ENCODE measurements around the gene ZNF830. TPM values are rescaled to one million over a fixed set of nuclear protein-coding genes. Genes with fewer than 3 reads are reported as not detected.

The ZNF830 gene
- total and polyA plus RNA-seq, 2 of the 13 experiments (the other 11 are each of a cell fraction or from before 2014, with no cell fraction given): 6.1 to 19.0 TPM

DNA sequence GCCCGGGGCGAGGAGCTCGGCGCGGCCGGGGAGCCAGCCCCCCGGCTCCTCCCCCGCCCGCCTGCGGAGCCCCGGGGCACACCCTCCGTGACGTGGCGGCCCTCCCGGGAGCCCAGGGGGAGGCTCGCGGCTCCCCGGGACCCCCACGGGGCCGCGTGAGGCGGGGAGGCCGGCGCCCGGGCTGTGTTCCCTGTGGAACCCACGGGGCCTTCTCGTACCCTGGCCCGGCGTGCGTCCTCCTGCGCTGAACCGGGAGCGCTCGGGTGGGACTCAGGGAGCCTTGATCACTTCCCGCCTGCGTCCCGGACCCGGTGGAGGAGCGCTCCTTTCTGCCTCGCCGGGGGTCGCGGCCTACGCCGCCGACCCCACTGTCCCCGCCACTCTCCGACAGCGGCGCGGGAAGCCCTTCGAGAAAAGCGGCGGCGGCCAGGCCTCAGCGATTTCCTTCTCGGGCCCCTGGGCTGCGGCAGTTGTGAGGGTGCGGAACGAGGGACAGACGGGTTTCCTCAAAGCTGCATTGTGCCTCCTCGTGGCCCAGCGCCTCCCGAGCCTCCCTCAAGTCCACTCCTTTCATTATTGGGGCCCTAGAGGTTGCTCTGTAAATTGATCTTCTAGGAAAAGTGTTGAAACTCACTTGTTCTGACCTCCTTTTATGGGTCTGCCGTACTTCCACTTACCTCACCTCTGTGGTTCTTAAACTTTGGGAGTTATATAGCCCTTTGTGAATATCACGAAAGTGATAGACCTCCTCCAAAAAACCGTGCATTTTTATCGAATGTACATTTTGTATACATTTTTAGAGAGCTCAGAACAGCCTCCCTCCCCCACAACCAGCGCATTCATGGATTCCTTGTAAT, 19.6 kb downstream of the ZNF830 start (continued):
- no peak for TF ChIP-seq TFE3 (CRISPR knock-in tag; IDR thresholded peaks at IDR 0.05)
- TF ChIP-seq DMAP1 (CRISPR knock-in tag; IDR thresholded peaks at IDR 0.05): peak; percentile 18
- TF ChIP-seq ZSCAN9 (CRISPR knock-in tag; IDR thresholded peaks at IDR 0.05; ENCODE audit: borderline replicate concordance): no peak
- no peak for TF ChIP-seq KDM6A (CRISPR knock-in tag; IDR thresholded peaks at IDR 0.05; ENCODE audit: low read depth)
- TF ChIP-seq KLF6 (CRISPR knock-in tag; IDR thresholded peaks at IDR 0.05): no peak
- TF ChIP-seq ZMYM4 (CRISPR knock-in tag; IDR thresholded peaks at IDR 0.05): 0 out of 2 replicates have a peak, but pooled peaks have one; percentile 15
- peak; percentile 57; the same call in 1 of the 2 replicates for TF ChIP-seq EED (CRISPR knock-in tag; IDR thresholded peaks at IDR 0.05)
- TF ChIP-seq, protein P1, sequence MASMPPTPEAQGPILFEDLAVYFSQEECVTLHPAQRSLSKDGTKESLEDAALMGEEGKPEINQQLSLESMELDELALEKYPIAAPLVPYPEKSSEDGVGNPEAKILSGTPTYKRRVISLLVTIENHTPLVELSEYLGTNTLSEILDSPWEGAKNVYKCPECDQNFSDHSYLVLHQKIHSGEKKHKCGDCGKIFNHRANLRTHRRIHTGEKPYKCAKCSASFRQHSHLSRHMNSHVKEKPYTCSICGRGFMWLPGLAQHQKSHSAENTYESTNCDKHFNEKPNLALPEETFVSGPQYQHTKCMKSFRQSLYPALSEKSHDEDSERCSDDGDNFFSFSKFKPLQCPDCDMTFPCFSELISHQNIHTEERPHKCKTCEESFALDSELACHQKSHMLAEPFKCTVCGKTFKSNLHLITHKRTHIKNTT (CRISPR knock-in tag; IDR thresholded peaks at IDR 0.05): no peak
- TF ChIP-seq, protein P2, sequence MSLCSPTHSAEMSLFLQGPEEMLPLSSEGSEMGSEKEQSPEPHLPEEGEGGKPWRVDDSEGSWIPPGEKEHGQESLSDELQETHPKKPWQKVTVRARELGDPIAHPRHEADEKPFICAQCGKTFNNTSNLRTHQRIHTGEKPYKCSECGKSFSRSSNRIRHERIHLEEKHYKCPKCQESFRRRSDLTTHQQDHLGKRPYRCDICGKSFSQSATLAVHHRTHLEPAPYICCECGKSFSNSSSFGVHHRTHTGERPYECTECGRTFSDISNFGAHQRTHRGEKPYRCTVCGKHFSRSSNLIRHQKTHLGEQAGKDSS (CRISPR knock-in tag; IDR thresholded peaks at IDR 0.05; ENCODE audit: borderline replicate concordance, low read depth): peak; percentile 72; the same call in 1 of the 2 replicates
- TF ChIP-seq SIX4 (CRISPR knock-in tag; IDR thresholded peaks at IDR 0.05): no peak; the same call in 1 of the 2 replicates
- TF ChIP-seq SSRP1 (CRISPR knock-in tag; IDR thresholded peaks at IDR 0.05): no peak
- peak; percentile 33; the same call in 1 of the 2 replicates for TF ChIP-seq ZBTB42 (CRISPR knock-in tag; IDR thresholded peaks at IDR 0.05)
- TF ChIP-seq CEBPB (IDR thresholded peaks at IDR 0.05; ENCODE audit: borderline replicate concordance, low read depth, low read length): 0 out of 2 replicates have a peak, but pooled peaks have one; percentile 9
- no peak for TF ChIP-seq NR2F2 (IDR thresholded peaks at IDR 0.05; ENCODE audit: borderline replicate concordance, low read depth)
- peak; percentile 93 for TF ChIP-seq RBFOX2 (IDR thresholded peaks at IDR 0.05; ENCODE audit: low read depth, low read length)
- 0 out of 2 replicates have a peak, but pooled peaks have one; percentile 46 for TF ChIP-seq TMF1 (CRISPR knock-in tag; IDR thresholded peaks at IDR 0.05; ENCODE audit: low read depth)
- TF ChIP-seq YEATS4 (CRISPR knock-in tag; IDR thresholded peaks at IDR 0.05; ENCODE audit: borderline replicate concordance): peak; percentile 45
- TF ChIP-seq DNMT3B (CRISPR knock-in tag; conservative IDR thresholded peaks at IDR 0.05): peak; percentile 85; the same call in 1 of the 2 replicates
- TF ChIP-seq, protein P3, sequence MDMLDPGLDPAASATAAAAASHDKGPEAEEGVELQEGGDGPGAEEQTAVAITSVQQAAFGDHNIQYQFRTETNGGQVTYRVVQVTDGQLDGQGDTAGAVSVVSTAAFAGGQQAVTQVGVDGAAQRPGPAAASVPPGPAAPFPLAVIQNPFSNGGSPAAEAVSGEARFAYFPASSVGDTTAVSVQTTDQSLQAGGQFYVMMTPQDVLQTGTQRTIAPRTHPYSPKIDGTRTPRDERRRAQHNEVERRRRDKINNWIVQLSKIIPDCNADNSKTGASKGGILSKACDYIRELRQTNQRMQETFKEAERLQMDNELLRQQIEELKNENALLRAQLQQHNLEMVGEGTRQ (IDR thresholded peaks at IDR 0.05; ENCODE audit: low read depth, low read length): no peak
- TF ChIP-seq, protein P3 (CRISPR knock-in tag; IDR thresholded peaks at IDR 0.05; ENCODE audit: borderline replicate concordance): peak; percentile 2; the same call in 1 of the 2 replicates
- TF ChIP-seq ZNF224 (CRISPR knock-in tag; IDR thresholded peaks at IDR 0.05): no peak
- TF ChIP-seq MIER3 (CRISPR knock-in tag; IDR thresholded peaks at IDR 0.05; ENCODE audit: borderline replicate concordance): no peak
- no peak for TF ChIP-seq TOPORS (CRISPR knock-in tag; IDR thresholded peaks at IDR 0.05)
- peak; percentile 44; the same call in 1 of the 2 replicates for TF ChIP-seq HBP1 (CRISPR knock-in tag; IDR thresholded peaks at IDR 0.05; ENCODE audit: low read depth)
